GM18499 (cell line): ENCODE results near the gene RGR.

Experiments used
- ATAC-seq: cut with Tn5 transposase; IDR thresholded peaks from one replicate; pipeline ENCODE4 v1.9.1; 2021; ENCODE audit warnings: moderate number of reproducible peaks; ENCODE audit not compliant: insufficient read depth, unreplicated experiment

RGR gene

GRCh38 chr10:84292502-84292901 is 47.6 kb downstream of the RGR start:
- peak; percentile 67 for ATAC-seq

GRCh38 chr10:84293171-84293570 is 48.3 kb downstream of the RGR start:
- no peak for ATAC-seq

- no peak for ATAC-seq
Measured at GRCh38 chr10:84293574-84294016, 48.7 kb downstream of the RGR start.

GRCh38 chr10:84294766-84295447 is 50.1 kb downstream of the RGR start:
- ATAC-seq: peak; percentile 77

- no peak for ATAC-seq
Measured at GRCh38 chr10:84296091-84296981, 51.5 kb downstream of the RGR start.

- ATAC-seq: no peak
Measured at GRCh38 chr10:84298057-84298456, 53.2 kb downstream of the RGR start.

GRCh38 chr10:84302223-84302622 is 57.4 kb downstream of the RGR start:
- ATAC-seq: no peak

GRCh38 chr10:84306751-84307384 is 62.0 kb downstream of the RGR start:
- no peak for ATAC-seq

- no peak for ATAC-seq
Measured at GRCh38 chr10:84308021-84308420, 63.2 kb downstream of the RGR start.

- ATAC-seq: no peak
Measured at GRCh38 chr10:84308481-84309304, 63.8 kb downstream of the RGR start.
